PC-9 (cell line): ENCODE measurements around the gene BRD1.

ENCODE experiments used
- CTCF ChIP-seq: fragments of 200-600 bp; sonication (generic); conservative IDR thresholded peaks from 2 replicates; pipeline ENCODE4 v1.6.1; 2017; ENCODE audit warnings: mixed run types, antibody characterized with exemption, mild to moderate bottlenecking, moderate library complexity
- EZH2 ChIP-seq: fragments of 200-600 bp; sonication (generic); IDR thresholded peaks from 2 replicates; pipeline ENCODE4 v1.8.0; 2017; ENCODE audit warnings: antibody characterized with exemption, low read depth

GRCh38 chr22:49735901-49736421 is 91.7 kb downstream of the BRD1 start:
- TF ChIP-seq CTCF = no peak
- no peak for TF ChIP-seq EZH2
